ENCODE data around the gene NUP214. TPM values are rescaled to one million over a fixed set of nuclear protein-coding genes. Genes with fewer than 3 reads are reported as not detected.

The NUP214 gene
- total RNA-seq, 1 experiment from 2014 or later = 34.9 TPM

- Histone ChIP-seq H3K27me3 (ENCODE audit: control insufficient read depth, insufficient read depth, low read length) (no peaks in the 10 kb centered on the region), H3K4me1 (ENCODE audit: control insufficient read depth, insufficient read depth, low read length) (no peaks in the 10 kb centered on the region), H3K9me3 (ENCODE audit: control insufficient read depth, insufficient read depth, low read depth, low read length) (no peaks in the 10 kb centered on the region), H3K36me3 (ENCODE audit: control insufficient read depth, insufficient read depth, low read length) (no peaks in the 10 kb centered on the region), H3K4me3 (ENCODE audit: low read depth in 2 of 2, low read length in 2 of 2) (no peak overlapping the region), H3K27ac (ENCODE audit: low read length) (no peak overlapping the region)
- ChIA-PET POLR2A (no interaction called here), CTCF (interaction anchor here (0.6 kb wide), 1 partner anchor 11 kb away, joined by 10 read pairs; no protein-coding TSS in a partner anchor)
- ATAC-seq (no peak), DNase-seq (ENCODE audit: low read depth, low spot score) (no peak)
- intact Hi-C loops (cut with micrococcal nuclease; ENCODE audit: unreplicated experiment) (no loop called here), in situ Hi-C loops (cut with HindIII; ENCODE audit: low pct_unique_long_range_greater_than_20kb, low sequenced_read_pairs) (no loop called here)
- TF ChIP-seq REST (IDR thresholded peaks at IDR 0.05; ENCODE audit: insufficient read depth in 1 of 2, low read depth in 2 of 2, low read length in 1 of 2) (no peak), TCF7L2 (IDR thresholded peaks at IDR 0.05; ENCODE audit: low read depth, low read length) (no peak), CTCF (IDR thresholded peaks at IDR 0.05) (no peak), POLR2AphosphoS5 (IDR thresholded peaks at IDR 0.05; ENCODE audit: low read depth, low read length) (no peak), SIN3A (IDR thresholded peaks at IDR 0.05; ENCODE audit: borderline replicate concordance, insufficient read depth, low read depth, low read length) (no peak)
- no TSS peak for BruUV-seq (replicated peaks)
Observed at GRCh38 chr9:131259916-131260597, 134.7 kb downstream of the NUP214 start.

- intact Hi-C loops (cut with micrococcal nuclease; ENCODE audit: unreplicated experiment) (no loop called here), in situ Hi-C loops (cut with HindIII; ENCODE audit: low pct_unique_long_range_greater_than_20kb, low sequenced_read_pairs) (no loop called here)
- H3K4me1 ChIP-seq (ENCODE audit: control insufficient read depth, insufficient read depth, low read length) = no peaks in the 10 kb centered on the region
- BruUV-seq (replicated peaks) = no TSS peak
- no peak for ATAC-seq
- TF ChIP-seq REST (IDR thresholded peaks at IDR 0.05; ENCODE audit: insufficient read depth in 1 of 2, low read depth in 2 of 2, low read length in 1 of 2) = no peak
- TF ChIP-seq TCF7L2 (IDR thresholded peaks at IDR 0.05; ENCODE audit: low read depth, low read length) = no peak
- no peak for TF ChIP-seq POLR2AphosphoS5 (IDR thresholded peaks at IDR 0.05; ENCODE audit: low read depth, low read length)
- no peak for TF ChIP-seq SIN3A (IDR thresholded peaks at IDR 0.05; ENCODE audit: borderline replicate concordance, insufficient read depth, low read depth, low read length)
- no peak for TF ChIP-seq CTCF (IDR thresholded peaks at IDR 0.05)
- H3K27me3 ChIP-seq (ENCODE audit: control insufficient read depth, insufficient read depth, low read length) = no peaks in the 10 kb centered on the region
- H3K4me3 ChIP-seq (ENCODE audit: low read depth in 2 of 2, low read length in 2 of 2) = no peak overlapping the region
- H3K27ac ChIP-seq (ENCODE audit: low read length) = no peak overlapping the region
- POLR2A ChIA-PET = no interaction called here
- no peaks in the 10 kb centered on the region for H3K9me3 ChIP-seq (ENCODE audit: control insufficient read depth, insufficient read depth, low read depth, low read length)
- CTCF ChIA-PET = no interaction called here
- DNase-seq (ENCODE audit: low read depth, low spot score) = no peak
- H3K36me3 ChIP-seq (ENCODE audit: control insufficient read depth, insufficient read depth, low read length) = no peaks in the 10 kb centered on the region
Observed at GRCh38 chr9:131260751-131261452, 135.5 kb downstream of the NUP214 start.

Data from Panc1 (cell line).